ENCODE measurements around the gene DCC. TPM values are rescaled to one million over a fixed set of nuclear protein-coding genes. Genes with fewer than 3 reads are reported as not detected.

Gene DCC
- total and polyA plus RNA-seq, 2 donors (not counting 1 experiment from before 2014, with no cell fraction given), result 0.14 TPM; not detected in 1

DNA sequence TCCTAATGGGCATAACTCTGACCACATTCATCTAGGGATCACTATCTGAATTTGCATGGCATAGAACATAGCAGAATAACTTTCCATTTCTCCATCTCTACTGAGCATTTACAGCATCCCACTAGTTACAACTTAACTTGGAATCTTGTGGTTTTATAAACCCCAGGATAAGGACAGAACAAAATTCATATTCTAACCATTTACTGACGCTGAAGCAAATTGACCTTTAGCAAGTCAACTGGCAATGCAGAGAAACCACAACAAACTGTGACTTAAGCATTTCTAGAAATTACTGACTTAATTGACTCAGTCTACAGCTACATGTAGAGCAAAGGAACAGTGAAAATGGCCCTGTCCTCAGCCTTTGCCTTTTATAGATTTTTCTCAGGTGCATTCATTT, 61.2 kb downstream of the DCC start:
- Histone ChIP-seq H3K27ac (ENCODE audit: insufficient read depth, low read length) (no peak overlapping the region), H3K4me1 (ENCODE audit: control insufficient read depth, extremely low read depth, insufficient read depth, low read length) (no peaks in the 10 kb centered on the region), H3K79me2 (ENCODE audit: control insufficient read depth, insufficient read depth, low read length) (no peaks in the 10 kb centered on the region), H3K9me3 (ENCODE audit: control insufficient read depth, insufficient read depth, low read depth, low read length) (no peaks in the 10 kb centered on the region), H3K4me3 (replicated peaks in 1 of 4; ENCODE audit: control extremely low read depth in 1 of 4, insufficient read depth in 1 of 4, low read depth in 3 of 4, low read length in 4 of 4) (no peak overlapping the region), H3K9ac (ENCODE audit: insufficient read depth, low read length) (no peak overlapping the region), H2AFZ (ENCODE audit: low read length) (no peak overlapping the region), H3K4me2 (ENCODE audit: extremely low read depth, insufficient read depth, low read length) (no peak overlapping the region), H3K36me3 (ENCODE audit: control insufficient read depth, insufficient read depth, low read length) (no peaks in the 10 kb centered on the region), H4K20me1 (ENCODE audit: control insufficient read depth, extremely low read depth, insufficient read depth, low read length) (no peaks in the 10 kb centered on the region), H3K27me3 (ENCODE audit: control insufficient read depth, insufficient read depth, low read length) (no peaks in the 10 kb centered on the region)
- TF ChIP-seq, protein P1, sequence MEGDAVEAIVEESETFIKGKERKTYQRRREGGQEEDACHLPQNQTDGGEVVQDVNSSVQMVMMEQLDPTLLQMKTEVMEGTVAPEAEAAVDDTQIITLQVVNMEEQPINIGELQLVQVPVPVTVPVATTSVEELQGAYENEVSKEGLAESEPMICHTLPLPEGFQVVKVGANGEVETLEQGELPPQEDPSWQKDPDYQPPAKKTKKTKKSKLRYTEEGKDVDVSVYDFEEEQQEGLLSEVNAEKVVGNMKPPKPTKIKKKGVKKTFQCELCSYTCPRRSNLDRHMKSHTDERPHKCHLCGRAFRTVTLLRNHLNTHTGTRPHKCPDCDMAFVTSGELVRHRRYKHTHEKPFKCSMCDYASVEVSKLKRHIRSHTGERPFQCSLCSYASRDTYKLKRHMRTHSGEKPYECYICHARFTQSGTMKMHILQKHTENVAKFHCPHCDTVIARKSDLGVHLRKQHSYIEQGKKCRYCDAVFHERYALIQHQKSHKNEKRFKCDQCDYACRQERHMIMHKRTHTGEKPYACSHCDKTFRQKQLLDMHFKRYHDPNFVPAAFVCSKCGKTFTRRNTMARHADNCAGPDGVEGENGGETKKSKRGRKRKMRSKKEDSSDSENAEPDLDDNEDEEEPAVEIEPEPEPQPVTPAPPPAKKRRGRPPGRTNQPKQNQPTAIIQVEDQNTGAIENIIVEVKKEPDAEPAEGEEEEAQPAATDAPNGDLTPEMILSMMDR (conservative IDR thresholded peaks at IDR 0.05 in 1 of 2, IDR thresholded peaks at IDR 0.05 in 1 of 2; ENCODE audit: low read depth in 1 of 2, low read length in 2 of 2), result no peak
- no peak for TF ChIP-seq EZH2 (IDR thresholded peaks at IDR 0.05; ENCODE audit: low read length, missing control alignments)
- DNase-seq (ENCODE audit: low read depth in 2 of 2), result peak in 1 of 2 donors; percentile 6

DNA sequence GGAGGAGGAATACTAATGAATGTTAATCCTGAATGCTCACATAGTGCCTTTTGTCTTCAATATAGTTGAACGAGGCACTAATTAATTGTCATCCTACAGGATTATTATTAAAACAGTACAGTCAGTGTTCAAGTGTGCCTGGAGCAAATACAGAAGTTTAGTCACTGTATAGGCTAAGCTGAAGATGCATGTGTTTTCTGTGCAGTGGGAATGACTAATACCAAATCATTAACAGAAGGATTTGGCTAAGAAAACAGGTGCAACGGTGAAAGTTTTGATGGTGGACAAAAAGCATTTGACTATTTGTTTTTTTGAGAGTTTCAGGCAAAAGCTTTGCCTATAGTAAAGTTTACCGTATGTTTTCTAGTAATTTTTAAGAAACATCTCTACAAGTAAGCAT, 62.8 kb downstream of the DCC start:
- DNase-seq (ENCODE audit: low read depth in 2 of 2), result no peak
- no peak overlapping the region for H3K9ac ChIP-seq (ENCODE audit: insufficient read depth, low read length)

GRCh38 chr18:52403291-52404021, 63.5 kb downstream of the DCC start:
- Histone ChIP-seq H4K20me1 (ENCODE audit: control insufficient read depth, extremely low read depth, insufficient read depth, low read length) (no peaks in the 10 kb centered on the region), H3K27me3 (ENCODE audit: control insufficient read depth, insufficient read depth, low read length) (no peaks in the 10 kb centered on the region), H3K36me3 (ENCODE audit: control insufficient read depth, insufficient read depth, low read length) (no peaks in the 10 kb centered on the region), H2AFZ (ENCODE audit: low read length) (no peak overlapping the region), H3K79me2 (ENCODE audit: control insufficient read depth, insufficient read depth, low read length) (no peaks in the 10 kb centered on the region), H3K4me1 (ENCODE audit: control insufficient read depth, extremely low read depth, insufficient read depth, low read length) (no peaks in the 10 kb centered on the region), H3K4me2 (ENCODE audit: extremely low read depth, insufficient read depth, low read length) (no peak overlapping the region), H3K27ac (ENCODE audit: insufficient read depth, low read length) (no peak overlapping the region), H3K9me3 (ENCODE audit: control insufficient read depth, insufficient read depth, low read depth, low read length) (no peaks in the 10 kb centered on the region), H3K4me3 (replicated peaks in 1 of 4; ENCODE audit: control extremely low read depth in 1 of 4, insufficient read depth in 1 of 4, low read depth in 3 of 4, low read length in 4 of 4) (no peak overlapping the region), H3K9ac (ENCODE audit: insufficient read depth, low read length) (no peak overlapping the region)
- DNase-seq (ENCODE audit: low read depth in 2 of 2), result no peak
- TF ChIP-seq, protein P1 (conservative IDR thresholded peaks at IDR 0.05 in 1 of 2, IDR thresholded peaks at IDR 0.05 in 1 of 2; ENCODE audit: low read depth in 1 of 2, low read length in 2 of 2), result no peak
- TF ChIP-seq EZH2 (IDR thresholded peaks at IDR 0.05; ENCODE audit: low read length, missing control alignments), result no peak

More for the DNA sequence above, 62.8 kb downstream of the DCC start:
- TF ChIP-seq, protein P1 (conservative IDR thresholded peaks at IDR 0.05 in 1 of 2, IDR thresholded peaks at IDR 0.05 in 1 of 2; ENCODE audit: low read depth in 1 of 2, low read length in 2 of 2), result no peak
- no peak for TF ChIP-seq EZH2 (IDR thresholded peaks at IDR 0.05; ENCODE audit: low read length, missing control alignments)
- H3K36me3 ChIP-seq (ENCODE audit: control insufficient read depth, insufficient read depth, low read length), result no peaks in the 10 kb centered on the region
- H3K9me3 ChIP-seq (ENCODE audit: control insufficient read depth, insufficient read depth, low read depth, low read length), result no peaks in the 10 kb centered on the region
- H3K79me2 ChIP-seq (ENCODE audit: control insufficient read depth, insufficient read depth, low read length), result no peaks in the 10 kb centered on the region
- no peaks in the 10 kb centered on the region for H4K20me1 ChIP-seq (ENCODE audit: control insufficient read depth, extremely low read depth, insufficient read depth, low read length)
- H3K4me1 ChIP-seq (ENCODE audit: control insufficient read depth, extremely low read depth, insufficient read depth, low read length), result no peaks in the 10 kb centered on the region
- H2AFZ ChIP-seq (ENCODE audit: low read length), result no peak overlapping the region
- H3K27me3 ChIP-seq (ENCODE audit: control insufficient read depth, insufficient read depth, low read length), result no peaks in the 10 kb centered on the region
- no peak overlapping the region for H3K4me2 ChIP-seq (ENCODE audit: extremely low read depth, insufficient read depth, low read length)
- H3K27ac ChIP-seq (ENCODE audit: insufficient read depth, low read length), result no peak overlapping the region
- H3K4me3 ChIP-seq (replicated peaks in 1 of 4; ENCODE audit: control extremely low read depth in 1 of 4, insufficient read depth in 1 of 4, low read depth in 3 of 4, low read length in 4 of 4), result no peak overlapping the region

Measured in fibroblast of lung (primary cell).